ENCODE data around the gene MYOF. TPM values are rescaled to one million over a fixed set of nuclear protein-coding genes. Genes with fewer than 3 reads are reported as not detected.

MYOF gene
- total RNA-seq, 4 donors from 2014 or later = 44.6 to 113 (median 74.5) TPM

- ATAC-seq (ENCODE audit: low FRiP score) (peak; percentile 100), DNase-seq (ENCODE audit: low spot score) (peak; percentile 86)
- TF ChIP-seq, protein P1, sequence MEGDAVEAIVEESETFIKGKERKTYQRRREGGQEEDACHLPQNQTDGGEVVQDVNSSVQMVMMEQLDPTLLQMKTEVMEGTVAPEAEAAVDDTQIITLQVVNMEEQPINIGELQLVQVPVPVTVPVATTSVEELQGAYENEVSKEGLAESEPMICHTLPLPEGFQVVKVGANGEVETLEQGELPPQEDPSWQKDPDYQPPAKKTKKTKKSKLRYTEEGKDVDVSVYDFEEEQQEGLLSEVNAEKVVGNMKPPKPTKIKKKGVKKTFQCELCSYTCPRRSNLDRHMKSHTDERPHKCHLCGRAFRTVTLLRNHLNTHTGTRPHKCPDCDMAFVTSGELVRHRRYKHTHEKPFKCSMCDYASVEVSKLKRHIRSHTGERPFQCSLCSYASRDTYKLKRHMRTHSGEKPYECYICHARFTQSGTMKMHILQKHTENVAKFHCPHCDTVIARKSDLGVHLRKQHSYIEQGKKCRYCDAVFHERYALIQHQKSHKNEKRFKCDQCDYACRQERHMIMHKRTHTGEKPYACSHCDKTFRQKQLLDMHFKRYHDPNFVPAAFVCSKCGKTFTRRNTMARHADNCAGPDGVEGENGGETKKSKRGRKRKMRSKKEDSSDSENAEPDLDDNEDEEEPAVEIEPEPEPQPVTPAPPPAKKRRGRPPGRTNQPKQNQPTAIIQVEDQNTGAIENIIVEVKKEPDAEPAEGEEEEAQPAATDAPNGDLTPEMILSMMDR (IDR thresholded peaks at IDR 0.05) = no peak
These were observed 14.3 kb upstream of the MYOF start, which contains the start of gene CEP55 for GRCh38 chr10:93496322-93497041. Gene CEP55 (plus strand): TSS chr10:93496612. CDS start chr10:93500052, 3,440 bp downstream.

GRCh38 chr10:93495654-93496321, 13.7 kb upstream of the MYOF start:
- ATAC-seq (ENCODE audit: low FRiP score) (peak; percentile 59), DNase-seq (ENCODE audit: low spot score) (no peak)
- TF ChIP-seq, protein P1 (IDR thresholded peaks at IDR 0.05) = no peak

DNA sequence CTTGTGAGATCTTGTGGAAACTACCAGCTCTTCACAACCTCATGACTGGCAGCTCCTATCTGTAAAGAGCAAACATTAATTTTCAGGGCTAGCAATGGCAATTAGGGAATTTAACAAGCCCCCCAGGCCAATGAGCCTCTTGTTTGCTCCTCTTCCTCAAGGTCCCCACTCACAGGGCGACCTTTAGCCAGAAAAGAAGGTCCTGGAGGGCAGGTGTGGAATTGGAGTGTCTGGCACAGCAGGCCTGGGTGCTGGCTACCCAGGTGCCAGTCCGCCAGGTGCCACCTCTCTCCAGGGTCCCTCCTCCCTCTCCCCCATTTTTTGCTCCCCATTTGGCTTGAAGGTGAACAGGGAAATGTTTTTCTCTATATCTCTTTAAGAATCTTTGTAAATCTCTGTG, 12.4 kb upstream of the MYOF start:
- DNase-seq (ENCODE audit: low spot score) (no peak), ATAC-seq (ENCODE audit: low FRiP score) (no peak)
- TF ChIP-seq, protein P1 (IDR thresholded peaks at IDR 0.05) = no peak

DNA sequence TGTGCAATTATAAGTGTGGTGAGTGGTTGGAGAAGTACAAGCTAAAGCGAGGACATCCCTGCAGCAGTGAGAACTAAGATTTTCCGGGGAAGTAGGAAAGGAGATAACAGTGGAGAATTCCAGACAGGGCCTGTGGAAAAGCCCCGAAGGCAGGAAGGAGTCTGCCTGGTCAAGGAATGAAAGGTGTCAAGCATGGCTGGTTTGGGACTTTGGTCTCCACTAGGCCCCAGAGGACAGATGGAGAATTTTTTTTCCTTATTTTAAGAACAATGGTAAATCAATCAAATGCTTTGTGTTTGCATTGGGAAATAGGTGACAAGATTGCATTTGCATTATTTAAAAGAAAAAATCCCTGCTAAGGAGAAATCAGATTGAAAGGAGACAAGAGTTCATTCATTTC, 11.0 kb upstream of the MYOF start:
- DNase-seq (ENCODE audit: low spot score) (no peak), ATAC-seq (ENCODE audit: low FRiP score) (no peak)
- TF ChIP-seq, protein P1 (IDR thresholded peaks at IDR 0.05) = no peak

DNA sequence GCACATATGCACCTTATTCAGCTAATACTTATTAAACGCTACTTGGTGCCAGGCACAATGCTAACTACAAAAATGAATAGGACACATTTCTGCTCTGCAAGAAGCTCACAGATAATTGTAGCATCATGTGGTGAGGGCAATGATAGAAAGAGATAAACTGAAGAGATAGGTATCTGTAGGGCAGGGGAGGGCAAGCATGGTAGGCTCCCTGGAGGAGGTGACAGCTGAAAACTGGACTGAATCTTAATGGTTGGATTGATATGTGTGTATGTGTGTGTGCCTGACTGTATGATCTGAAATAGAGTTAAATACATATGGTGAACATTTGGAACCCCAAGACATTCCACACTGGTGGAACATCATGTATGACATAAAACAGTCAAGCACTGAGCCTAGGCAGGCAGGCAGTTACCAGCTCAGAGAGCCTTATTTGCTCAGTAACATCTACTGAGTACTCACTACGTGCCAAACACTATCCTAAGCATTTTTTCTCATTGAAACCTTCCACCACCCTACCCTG, 9.5 kb upstream of the MYOF start:
- TF ChIP-seq, protein P1 (IDR thresholded peaks at IDR 0.05) = no peak
- no peak for DNase-seq (ENCODE audit: low spot score)
- ATAC-seq (ENCODE audit: low FRiP score) = no peak

DNA sequence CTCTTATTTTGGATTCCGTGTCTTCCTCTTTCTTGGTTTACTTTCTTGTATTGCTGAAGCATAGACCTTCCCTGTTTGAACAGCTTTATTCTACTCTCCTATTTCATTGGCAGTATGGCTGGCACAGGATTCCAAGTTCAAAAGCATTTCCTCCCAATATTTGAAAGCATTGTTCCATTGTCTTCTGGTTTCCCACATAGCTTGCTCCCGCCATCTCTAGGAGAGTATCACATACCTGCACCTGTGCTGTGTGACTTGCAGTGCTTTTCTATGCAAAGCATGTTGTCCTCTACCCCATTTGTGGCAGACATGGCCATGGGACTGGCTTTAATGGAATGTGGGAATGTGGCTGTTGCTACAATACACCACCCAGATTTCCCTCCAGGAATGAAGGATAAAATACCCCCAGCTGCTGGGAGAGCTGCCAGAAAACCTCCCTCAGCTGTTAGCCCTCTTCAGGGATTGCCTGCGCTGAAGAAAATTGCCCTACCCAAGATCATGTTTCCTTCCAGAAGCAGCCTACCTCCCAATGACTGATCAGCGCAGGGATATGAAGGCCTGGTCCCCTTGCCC, 6.9 kb upstream of the MYOF start:
- DNase-seq (ENCODE audit: low spot score) (no peak), ATAC-seq (ENCODE audit: low FRiP score) (no peak)
- TF ChIP-seq, protein P1 (IDR thresholded peaks at IDR 0.05) = no peak
